PC-9 (cell line): ENCODE results near the gene KIF26A. TPM values are rescaled to one million over a fixed set of nuclear protein-coding genes. Genes with fewer than 3 reads are reported as not detected.

ENCODE experiments used
- BruUV-seq: library from RNA; stranded (reverse); fragments of 400-500 nt; replicated peaks from 2 replicates; lab custom pipeline; 2021; lab: Mats Ljungman, UMichigan
- CTCF ChIA-PET: fragments of 300-600 bp; sonication (Branson Sonifier 250); formaldehyde crosslinking; loops from one replicate; lab custom pipeline; 2022; ENCODE audit warnings: antibody characterized with exemption; lab: Charles Lee
- POLR2A ChIA-PET: fragments of 300-600 bp; sonication (Branson Sonifier 250); formaldehyde crosslinking; loops from one replicate; lab custom pipeline; 2022; ENCODE audit warnings: antibody characterized with exemption; ENCODE audit not compliant: unreplicated experiment; lab: Charles Lee
- DNase-seq, 2 experiments: peaks; one replicate each; pipeline versions ENCODE4 v3.0.0 to v3.0.0-alpha.2; 2015 to 2022; ENCODE audit warnings: mixed read lengths in 1 of 2
- H2AFZ ChIP-seq: fragments of 200-600 bp; sonication (generic); 2 replicates; pipeline ENCODE4 v1.8.1; 2017; ENCODE audit warnings: antibody characterized with exemption
- H3F3A ChIP-seq: fragments of 200-600 bp; sonication (generic); 2 replicates; pipeline ENCODE4 v1.8.1; 2017; ENCODE audit warnings: antibody characterized with exemption, mild to moderate bottlenecking, low read depth; ENCODE audit not compliant: insufficient read depth
- H3K27ac ChIP-seq: fragments of 200-600 bp; sonication (generic); 2 replicates; pipeline ENCODE4 v1.6.1; 2016; ENCODE audit warnings: mixed run types
- H3K27me3 ChIP-seq: fragments of 200-600 bp; sonication (generic); 2 replicates; pipeline ENCODE4 v1.6.1; 2016; ENCODE audit warnings: low read depth, mixed run types; ENCODE audit not compliant: insufficient read depth
- H3K36me3 ChIP-seq: fragments of 200-600 bp; sonication (generic); 2 replicates; pipeline ENCODE4 v1.6.1; 2016; ENCODE audit warnings: low read depth, mixed run types
- H3K4me1 ChIP-seq: fragments of 200-600 bp; sonication (generic); replicated peaks from 2 replicates; pipeline ENCODE4 v1.6.1; 2016; ENCODE audit warnings: mixed run types; ENCODE audit not compliant: insufficient read depth
- H3K4me2 ChIP-seq: fragments of 200-600 bp; sonication (generic); 2 replicates; pipeline ENCODE4 v1.6.1; 2017; ENCODE audit warnings: mixed run types
- H3K4me3 ChIP-seq: fragments of 200-600 bp; sonication (generic); 2 replicates; pipeline ENCODE4 v1.6.1; 2016; ENCODE audit warnings: mixed run types
- H3K79me2 ChIP-seq: fragments of 200-600 bp; sonication (generic); 2 replicates; pipeline ENCODE4 v1.6.1; 2017; ENCODE audit warnings: low read depth, mixed run types
- H3K9me2 ChIP-seq: fragments of 200-600 bp; sonication (generic); 2 replicates; pipeline ENCODE4 v1.8.1; 2017; ENCODE audit warnings: mild to moderate bottlenecking; ENCODE audit not compliant: insufficient read depth
- H3K9me3 ChIP-seq: fragments of 200-600 bp; sonication (generic); 2 replicates; pipeline ENCODE4 v1.8.1; 2016; ENCODE audit warnings: low read depth; ENCODE audit not compliant: insufficient read depth
- H4K20me1 ChIP-seq: fragments of 200-600 bp; sonication (generic); 2 replicates; pipeline ENCODE4 v1.8.1; 2017; ENCODE audit not compliant: insufficient read depth
- CTCF ChIP-seq: fragments of 200-600 bp; sonication (generic); conservative IDR thresholded peaks from 2 replicates; pipeline ENCODE4 v1.6.1; 2017; ENCODE audit warnings: mixed run types, antibody characterized with exemption, mild to moderate bottlenecking, moderate library complexity
- EZH2 ChIP-seq: fragments of 200-600 bp; sonication (generic); IDR thresholded peaks from 2 replicates; pipeline ENCODE4 v1.8.0; 2017; ENCODE audit warnings: antibody characterized with exemption, low read depth
- intact Hi-C: fragments of 100-400 bp; cut with micrococcal nuclease; formaldehyde crosslinking; loops from one replicate; pipeline ENCODE4 v1.10.0; 2022; ENCODE audit not compliant: unreplicated experiment
- total RNA-seq: library from RNA; stranded (reverse); gene quantifications from 2 replicates; pipeline ENCODE4 v1.2.3, GENCODE V29; 2021

Gene KIF26A
- total RNA-seq, 1 experiment from 2014 or later: 0.17 TPM

GRCh38 chr14:104166698-104167097, 28.3 kb downstream of the KIF26A start:
- intact Hi-C loops: no loop called here
- POLR2A ChIA-PET: no interaction called here
- CTCF ChIA-PET: no interaction called here

DNA sequence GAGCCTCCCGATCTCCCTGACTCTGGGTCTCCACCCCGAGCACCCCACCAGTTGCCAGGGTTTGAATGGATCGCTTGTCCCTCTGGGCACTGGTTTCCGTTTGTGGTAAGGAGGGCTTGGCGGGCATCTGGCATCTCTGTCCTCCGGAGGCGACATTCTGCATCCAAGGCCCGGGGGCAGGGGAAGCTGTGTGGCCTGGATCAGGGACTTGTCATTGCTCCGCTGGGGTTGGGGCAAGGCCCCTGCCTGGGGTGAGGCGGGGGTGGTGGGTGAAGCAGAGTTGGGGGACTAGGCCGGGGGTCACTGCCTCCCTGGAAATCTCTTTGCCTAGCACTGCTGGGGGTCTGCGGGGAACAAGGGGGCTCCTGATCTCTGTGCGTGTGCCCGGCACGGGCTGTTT, 30.2 kb downstream of the KIF26A start:
- BruUV-seq: no TSS peak
- POLR2A ChIA-PET: no interaction called here
- Histone ChIP-seq H3K27ac (no peak overlapping the region), H4K20me1 (no peaks in the 10 kb centered on the region), H3K4me1 (peaks cover 6% of the 10 kb centered on the region; the same call in 1 of the 2 replicates), H3K4me3 (no peak overlapping the region), H3K9me2 (no peaks in the 10 kb centered on the region), H3K36me3 (no peaks in the 10 kb centered on the region), H3K4me2 (no peak overlapping the region), H3K79me2 (no peaks in the 10 kb centered on the region), H3K27me3 (peaks cover 82% of the 10 kb centered on the region), H3F3A (peaks cover 6% of the 10 kb centered on the region; the same call in 1 of the 2 replicates), H3K9me3 (no peaks in the 10 kb centered on the region), H2AFZ (no peak overlapping the region)
- no peak for DNase-seq
- TF ChIP-seq EZH2: no peak
- TF ChIP-seq CTCF: no peak
- intact Hi-C loops: no loop called here
- CTCF ChIA-PET: no interaction called here

More at GRCh38 chr14:104166698-104167097, 28.3 kb downstream of the KIF26A start:
- Histone ChIP-seq H3K27ac (no peak overlapping the region), H3K4me2 (no peak overlapping the region), H3K9me3 (no peaks in the 10 kb centered on the region), H2AFZ (no peak overlapping the region), H3K4me3 (no peak overlapping the region), H3K4me1 (peaks cover 6% of the 10 kb centered on the region; the same call in 1 of the 2 replicates), H3K79me2 (no peaks in the 10 kb centered on the region), H4K20me1 (no peaks in the 10 kb centered on the region), H3K9me2 (no peaks in the 10 kb centered on the region), H3K36me3 (no peaks in the 10 kb centered on the region), H3K27me3 (peaks cover 88% of the 10 kb centered on the region), H3F3A (peaks cover 6% of the 10 kb centered on the region; the same call in 1 of the 2 replicates)
- no peak for TF ChIP-seq CTCF
- TF ChIP-seq EZH2: no peak
- DNase-seq: no peak
- BruUV-seq: no TSS peak

GRCh38 chr14:104169005-104169698, 30.8 kb downstream of the KIF26A start:
- BruUV-seq: no TSS peak
- peaks cover 6% of the 10 kb centered on the region; the same call in 1 of the 2 replicates for H3K4me1 ChIP-seq
- POLR2A ChIA-PET: no interaction called here
- peaks cover 82% of the 10 kb centered on the region for H3K27me3 ChIP-seq
- no peaks in the 10 kb centered on the region for H3K9me2 ChIP-seq
- H4K20me1 ChIP-seq: no peaks in the 10 kb centered on the region
- no peak for TF ChIP-seq CTCF
- TF ChIP-seq EZH2: no peak
- no peaks in the 10 kb centered on the region for H3K36me3 ChIP-seq
- no peak for DNase-seq
- H3K4me2 ChIP-seq: no peak overlapping the region
- no peaks in the 10 kb centered on the region for H3K9me3 ChIP-seq
- intact Hi-C loops: no loop called here
- H3K4me3 ChIP-seq: no peak overlapping the region
- no peaks in the 10 kb centered on the region for H3K79me2 ChIP-seq
- CTCF ChIA-PET: no interaction called here
- H2AFZ ChIP-seq: no peak overlapping the region
- H3K27ac ChIP-seq: no peak overlapping the region
- H3F3A ChIP-seq: peaks cover 6% of the 10 kb centered on the region; the same call in 1 of the 2 replicates
